Prostate gland (tissue), 2 donors: ENCODE results near the gene MLC1. TPM values are rescaled to one million over a fixed set of nuclear protein-coding genes. Genes with fewer than 3 reads are reported as not detected.

Experiments used
- DNase-seq: peaks from one replicate; pipeline ENCODE4 v3.0.0-alpha.2; 2019; ENCODE audit warnings: low spot score
- H3K27ac ChIP-seq, 2 donors: fragments of 200-600 bp; sonication (generic); 2 replicates each; pipeline ENCODE4 v1.5.1; 2017 to 2019
- H3K27me3 ChIP-seq: fragments of 200-600 bp; sonication (generic); replicated peaks from 2 replicates; pipeline ENCODE4 v1.5.1; 2019; ENCODE audit not compliant: insufficient read depth
- H3K36me3 ChIP-seq, 2 donors: fragments of 200-600 bp; sonication (generic); 1 replicate in 1 of 2; 2 replicates in 1 of 2; pipeline versions ENCODE4 v1.5.1 to v1.8.1; 2017 to 2019
- H3K4me1 ChIP-seq: fragments of 200-600 bp; sonication (generic); replicated peaks from 2 replicates; pipeline ENCODE4 v1.5.1; 2019
- H3K4me3 ChIP-seq, 2 donors: fragments of 200-600 bp; sonication (generic); 2 replicates each; pipeline ENCODE4 v1.5.1; 2017 to 2019
- H3K9me3 ChIP-seq: fragments of 200-600 bp; sonication (generic); 2 replicates; pipeline ENCODE4 v1.5.1; 2017
- POLR2A ChIP-seq: fragments of 450-650 bp; IDR thresholded peaks from one replicate; pipeline ENCODE4 v1.6.1; 2016; ENCODE audit warnings: antibody characterized with exemption, mild to moderate bottlenecking
- POLR2AphosphoS5 ChIP-seq: sonication (generic); formaldehyde crosslinking; IDR thresholded peaks from one replicate; pipeline ENCODE4 v1.6.1; 2017; ENCODE audit warnings: antibody characterized with exemption
- WGBS: methylation state at CpG from one replicate; pipeline ENCODE4 v1.1.5; 2018; 5-methylcytosine and 5-hydroxymethylcytosine counted together
- intact Hi-C: fragments of 100-400 bp; cut with DNase I; formaldehyde crosslinking; loops from one replicate; pipeline ENCODE4 v1.14.2; 2022
- total RNA-seq, 2 donors: library from RNA; depleted of rRNA; stranded (reverse); fragments of >200 nt; gene quantifications; one replicate each; pipeline ENCODE4 v1.1.0, GENCODE V29; 2016
- TF ChIP-seq, protein P1 (sequence below), 4 experiments: fragments of 200-600 bp in 2 of 4; fragments of 450-650 bp in 2 of 4; sonication (generic) in 2 of 4; IDR thresholded peaks; 1 replicate in 3 of 4; 2 replicates in 1 of 4; pipeline ENCODE4 v1.5.1; 2016 to 2019; ENCODE audit warnings: antibody characterized with exemption in 4 of 4, mild to moderate bottlenecking in 2 of 4, moderate library complexity in 2 of 4

MLC1 gene
- total RNA-seq, 2 donors from 2014 or later, result 0.68 to 1.1 TPM

DNA sequence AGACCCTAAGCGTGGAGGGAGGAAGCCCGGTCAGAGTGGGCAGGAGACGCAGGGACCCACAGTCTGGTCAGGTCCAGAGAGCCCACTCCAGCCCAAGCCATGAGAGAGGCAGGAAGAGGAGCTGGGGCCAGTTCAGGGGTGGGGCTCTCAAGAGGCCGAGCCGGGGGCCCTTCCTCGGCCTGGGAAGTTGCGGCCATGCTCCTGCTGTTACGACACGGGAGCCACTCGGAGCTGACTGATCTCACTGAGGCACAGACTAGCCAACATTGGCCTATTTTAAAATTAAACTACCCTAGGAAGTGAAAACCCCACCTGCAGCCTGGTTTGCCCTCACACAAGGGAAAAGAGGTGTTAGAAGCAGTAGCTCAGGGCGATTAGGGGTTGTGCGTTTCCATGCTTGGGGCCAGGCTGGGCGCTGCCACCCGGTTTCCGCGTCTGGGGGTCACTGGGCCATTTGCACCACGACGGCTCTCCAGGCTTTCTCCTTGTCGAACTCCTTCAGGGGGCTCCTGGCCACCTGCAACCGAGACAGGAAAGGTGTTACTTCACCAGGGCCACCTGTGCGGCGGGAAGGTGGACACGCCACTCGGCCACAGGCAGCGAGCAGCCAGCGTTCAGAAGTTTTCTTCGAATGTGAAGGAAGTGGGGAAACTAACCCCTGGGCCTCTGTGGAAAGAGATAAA is 23.9 kb downstream of the MLC1 start:
- Histone ChIP-seq H3K27me3 (peaks cover 3% of the 10 kb centered on the region), H3K36me3 (no peaks in the 10 kb centered on the region), H3K27ac (no peak overlapping the region), H3K4me3 (no peak overlapping the region), H3K9me3 (no peaks in the 10 kb centered on the region), H3K4me1 (peaks cover 6% of the 10 kb centered on the region)
- 86% methylated on average over 27 of the region's 27 CpGs for WGBS
- DNase-seq, result no peak
- TF ChIP-seq POLR2A, result no peak
- no peak for TF ChIP-seq POLR2AphosphoS5
- TF ChIP-seq, protein P1, sequence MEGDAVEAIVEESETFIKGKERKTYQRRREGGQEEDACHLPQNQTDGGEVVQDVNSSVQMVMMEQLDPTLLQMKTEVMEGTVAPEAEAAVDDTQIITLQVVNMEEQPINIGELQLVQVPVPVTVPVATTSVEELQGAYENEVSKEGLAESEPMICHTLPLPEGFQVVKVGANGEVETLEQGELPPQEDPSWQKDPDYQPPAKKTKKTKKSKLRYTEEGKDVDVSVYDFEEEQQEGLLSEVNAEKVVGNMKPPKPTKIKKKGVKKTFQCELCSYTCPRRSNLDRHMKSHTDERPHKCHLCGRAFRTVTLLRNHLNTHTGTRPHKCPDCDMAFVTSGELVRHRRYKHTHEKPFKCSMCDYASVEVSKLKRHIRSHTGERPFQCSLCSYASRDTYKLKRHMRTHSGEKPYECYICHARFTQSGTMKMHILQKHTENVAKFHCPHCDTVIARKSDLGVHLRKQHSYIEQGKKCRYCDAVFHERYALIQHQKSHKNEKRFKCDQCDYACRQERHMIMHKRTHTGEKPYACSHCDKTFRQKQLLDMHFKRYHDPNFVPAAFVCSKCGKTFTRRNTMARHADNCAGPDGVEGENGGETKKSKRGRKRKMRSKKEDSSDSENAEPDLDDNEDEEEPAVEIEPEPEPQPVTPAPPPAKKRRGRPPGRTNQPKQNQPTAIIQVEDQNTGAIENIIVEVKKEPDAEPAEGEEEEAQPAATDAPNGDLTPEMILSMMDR (IDR thresholded peaks at IDR 0.05), result no peak
- intact Hi-C loops, result no loop called here

DNA sequence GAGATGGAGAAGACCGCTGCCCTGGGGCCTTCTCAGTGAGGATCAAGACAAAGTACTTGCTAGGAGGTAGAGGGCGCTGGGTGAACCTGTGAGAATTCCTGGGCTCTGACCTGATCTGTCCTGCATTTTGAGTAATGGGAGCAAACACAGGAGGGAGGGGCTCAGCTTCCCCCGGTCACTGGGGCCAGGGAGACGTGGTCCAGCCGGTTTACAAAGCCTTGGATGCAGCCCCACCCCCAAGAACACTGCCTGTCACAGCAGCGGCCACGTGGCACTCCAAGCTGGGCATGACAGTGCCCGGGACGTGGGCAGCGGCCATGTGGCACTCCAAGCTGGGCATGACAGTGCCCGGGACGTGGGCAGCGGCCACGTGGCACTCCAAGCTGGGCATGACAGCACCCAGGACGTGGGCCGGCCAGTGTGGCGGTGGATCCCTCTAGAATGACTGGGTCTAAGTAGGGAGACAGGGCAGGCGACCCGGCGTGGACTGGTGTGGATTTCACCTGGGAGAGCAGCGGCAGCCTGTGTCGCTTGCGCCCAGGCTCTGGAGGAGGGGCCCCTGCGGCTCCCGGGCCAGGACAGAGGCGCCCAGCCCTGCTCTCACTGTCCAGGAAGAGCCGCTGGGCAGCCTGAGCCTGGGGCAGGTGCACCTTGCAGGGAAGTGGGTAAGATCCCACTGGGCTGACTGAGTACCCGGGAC is 24.6 kb downstream of the MLC1 start:
- Histone ChIP-seq H3K4me3 (no peak overlapping the region), H3K9me3 (no peaks in the 10 kb centered on the region), H3K4me1 (peaks cover 6% of the 10 kb centered on the region), H3K27me3 (peaks cover 3% of the 10 kb centered on the region), H3K36me3 (no peaks in the 10 kb centered on the region), H3K27ac (no peak overlapping the region)
- TF ChIP-seq POLR2AphosphoS5 (no peak), POLR2A (no peak)
- TF ChIP-seq, protein P1 (IDR thresholded peaks at IDR 0.05), result no peak
- intact Hi-C loops, result no loop called here
- WGBS, result 66% methylated on average over 22 of the region's 28 CpGs
- no peak for DNase-seq

DNA sequence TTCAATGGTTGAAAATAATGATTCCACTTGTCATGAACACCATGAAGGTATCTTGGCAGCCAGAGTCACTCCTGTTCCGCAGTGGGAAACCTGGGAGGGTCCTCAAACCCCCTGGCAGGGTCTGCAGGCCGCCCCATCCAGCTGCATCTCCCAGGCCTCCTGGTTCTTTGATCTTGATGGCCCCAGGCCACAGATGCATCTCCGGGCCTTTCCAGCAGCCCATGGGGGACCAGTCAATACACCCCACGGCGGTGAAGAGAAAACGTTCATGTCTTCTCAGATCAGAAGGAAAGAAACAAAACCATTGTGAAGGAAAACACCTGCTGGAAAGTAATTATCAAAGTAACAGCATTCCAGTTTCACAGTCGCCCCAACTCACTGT is 25.4 kb downstream of the MLC1 start:
- DNase-seq, result no peak
- H3K36me3 ChIP-seq, result no peaks in the 10 kb centered on the region
- no peak overlapping the region for H3K4me3 ChIP-seq
- WGBS, result 77% methylated on average over 7 of the region's 7 CpGs
- H3K4me1 ChIP-seq, result peaks cover 6% of the 10 kb centered on the region
- TF ChIP-seq, protein P1 (IDR thresholded peaks at IDR 0.05), result no peak
- TF ChIP-seq POLR2AphosphoS5, result no peak
- no peak for TF ChIP-seq POLR2A
- intact Hi-C loops, result no loop called here
- no peak overlapping the region for H3K27ac ChIP-seq
- no peaks in the 10 kb centered on the region for H3K9me3 ChIP-seq
- peaks cover 3% of the 10 kb centered on the region for H3K27me3 ChIP-seq

DNA sequence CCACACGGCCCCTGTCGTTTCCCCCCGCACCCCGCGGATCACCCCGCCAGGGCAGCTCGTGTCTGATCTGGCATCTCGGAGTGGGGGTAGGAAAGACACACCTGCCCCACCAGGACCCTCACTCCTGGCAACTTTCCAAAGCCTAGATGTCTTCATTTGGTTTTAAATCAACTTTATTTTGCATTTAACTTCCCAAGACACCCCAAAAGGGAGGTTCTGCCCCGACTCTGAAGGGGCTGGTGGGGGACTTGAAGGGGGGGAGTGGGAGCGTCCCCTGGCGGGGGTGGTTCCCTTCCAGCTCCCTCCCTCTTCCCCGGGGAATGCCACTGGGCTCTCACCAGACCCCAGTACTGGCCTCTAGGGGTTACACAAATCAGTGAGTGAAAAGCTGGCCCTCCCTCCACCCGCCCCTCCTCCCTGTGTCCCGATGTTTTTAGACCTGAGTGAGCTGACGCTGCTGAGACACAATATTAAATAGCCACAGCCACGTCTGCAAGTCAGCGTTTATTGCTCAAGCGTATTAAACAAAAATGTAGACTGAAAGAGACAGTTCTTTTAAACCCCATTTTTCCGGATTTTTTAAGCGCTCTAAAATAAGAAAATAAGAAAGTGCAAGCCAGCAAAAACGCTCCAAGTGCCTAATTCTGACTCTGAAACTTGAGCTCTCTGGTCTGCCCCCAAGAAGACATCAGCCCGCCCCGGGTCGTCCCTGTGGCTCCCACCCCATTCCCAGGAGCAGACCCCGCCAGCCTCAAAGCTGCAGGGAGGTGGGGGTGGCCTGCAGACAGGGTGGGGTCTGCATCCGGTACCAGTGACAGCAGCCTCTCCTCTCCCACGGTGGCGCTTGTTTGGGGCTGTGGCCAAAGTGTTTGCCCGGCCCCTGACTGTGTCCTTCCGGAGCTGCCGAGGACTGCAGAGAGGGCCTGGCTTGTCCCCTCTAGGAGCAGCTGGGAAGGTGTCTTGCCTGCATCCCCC is 26.0 kb downstream of the MLC1 start:
- H3K4me3 ChIP-seq, result no peak overlapping the region
- DNase-seq, result no peak
- 19% methylated on average over 28 of the region's 31 CpGs for WGBS

More for the DNA sequence above, 26.0 kb downstream of the MLC1 start:
- intact Hi-C loops, result no loop called here
- TF ChIP-seq POLR2A (no peak), POLR2AphosphoS5 (no peak)
- TF ChIP-seq, protein P1 (IDR thresholded peaks at IDR 0.05), result no peak
- Histone ChIP-seq H3K27me3 (peaks cover 3% of the 10 kb centered on the region), H3K9me3 (no peaks in the 10 kb centered on the region), H3K36me3 (no peaks in the 10 kb centered on the region), H3K4me1 (peaks cover 6% of the 10 kb centered on the region), H3K27ac (no peak overlapping the region)
